ENCODE data around the gene ZNF74. TPM values are rescaled to one million over a fixed set of nuclear protein-coding genes. Genes with fewer than 3 reads are reported as not detected.
"Not testable (repeated sequence)": the region's sequence is repeated elsewhere in the genome, so short reads cannot be mapped to it uniquely, and the experiment has no call there.

Gene ZNF74
- total and polyA plus RNA-seq, 12 donors, result 1.4 to 6.7 (median 4.4) TPM

DNA sequence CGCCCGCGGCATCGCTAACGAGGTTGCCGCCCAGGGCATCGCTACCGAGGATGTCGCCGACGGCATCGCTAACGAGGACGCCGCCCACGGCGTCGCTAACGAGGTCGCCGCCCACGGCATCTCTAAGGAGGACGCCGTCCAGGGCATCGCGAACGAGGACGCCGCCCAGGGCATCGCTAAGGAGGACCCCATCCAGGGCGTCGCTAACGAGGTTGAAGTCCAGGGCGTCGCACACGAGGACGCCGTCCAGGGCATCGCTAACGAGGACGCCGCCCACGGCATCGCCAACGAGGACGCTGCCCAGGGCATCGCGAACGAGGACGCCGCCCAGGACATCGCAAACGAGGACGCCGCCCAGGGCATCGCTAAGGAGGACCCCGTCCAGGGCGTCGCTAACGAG lies 33.7 kb upstream of the ZNF74 start:
- intact Hi-C loops (cut with DNase I); H3K27me3 ChIP-seq; H3K27ac ChIP-seq; DNase-seq; H3K4me1 ChIP-seq; H3K36me3 ChIP-seq; ATAC-seq; H3K4me3 ChIP-seq; H3K9me3 ChIP-seq: not testable (repeated sequence)
- WGBS, 2 donors, result 94 to 95% methylated on average over 59 to 60 of the region's 60 CpGs

DNA sequence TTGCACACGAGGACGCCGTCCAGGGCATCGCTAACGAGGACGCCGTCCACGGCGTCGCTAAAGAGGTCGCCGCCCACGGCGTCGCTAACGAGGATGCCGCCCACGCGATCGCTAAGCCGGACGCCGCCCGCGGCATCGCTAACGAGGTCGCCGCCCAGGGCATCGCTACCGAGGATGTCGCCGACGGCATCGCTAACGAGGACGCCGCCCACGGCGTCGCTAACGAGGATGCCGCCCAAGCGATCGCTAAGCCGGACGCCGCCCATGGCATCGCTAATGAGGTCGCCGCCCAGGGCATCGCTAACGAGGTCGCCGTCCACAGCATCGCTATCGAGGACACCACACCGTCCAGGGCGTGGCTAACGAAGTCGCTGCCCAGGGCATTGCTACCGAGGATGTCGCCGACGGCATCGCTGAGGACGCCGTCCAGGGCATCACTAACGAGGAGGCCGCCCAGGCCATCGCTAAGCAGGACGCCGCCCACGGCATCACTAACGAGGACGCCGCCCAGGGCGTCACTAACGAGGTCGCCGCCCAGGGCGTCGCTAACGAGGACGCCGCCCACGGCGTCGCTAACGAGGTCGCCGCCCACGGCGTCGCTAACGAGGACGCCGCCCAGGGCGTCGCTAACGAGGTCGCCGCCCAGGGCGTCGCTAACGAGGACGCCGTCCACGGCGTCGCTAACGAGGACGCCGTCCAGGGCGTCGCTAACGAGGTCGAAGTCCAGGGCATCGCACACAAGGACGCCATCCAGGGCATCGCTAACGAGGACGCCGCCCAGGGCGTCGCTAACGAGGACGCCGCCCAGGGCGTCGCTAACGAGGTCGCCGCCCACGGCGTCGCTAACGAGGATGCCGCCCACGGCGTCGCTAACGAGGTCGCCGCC lies 32.8 kb upstream of the ZNF74 start:
- WGBS, 2 donors, result 94 to 95% methylated on average over 118 to 136 of the region's 145 CpGs
- H3K4me3 ChIP-seq; intact Hi-C loops (cut with DNase I); DNase-seq; H3K27me3 ChIP-seq; H3K36me3 ChIP-seq; H3K4me1 ChIP-seq; H3K27ac ChIP-seq; H3K9me3 ChIP-seq; ATAC-seq: not testable (repeated sequence)

- H3K4me1 ChIP-seq; H3K27ac ChIP-seq; H3K9me3 ChIP-seq; H3K27me3 ChIP-seq; H3K36me3 ChIP-seq; H3K4me3 ChIP-seq; DNase-seq; intact Hi-C loops (cut with DNase I); ATAC-seq: not testable (repeated sequence)
- 92 to 96% methylated on average over 54 of the region's 54 CpGs for WGBS, 2 donors
Observed at GRCh38 chr22:20361752-20362229, 32.2 kb upstream of the ZNF74 start.

DNA sequence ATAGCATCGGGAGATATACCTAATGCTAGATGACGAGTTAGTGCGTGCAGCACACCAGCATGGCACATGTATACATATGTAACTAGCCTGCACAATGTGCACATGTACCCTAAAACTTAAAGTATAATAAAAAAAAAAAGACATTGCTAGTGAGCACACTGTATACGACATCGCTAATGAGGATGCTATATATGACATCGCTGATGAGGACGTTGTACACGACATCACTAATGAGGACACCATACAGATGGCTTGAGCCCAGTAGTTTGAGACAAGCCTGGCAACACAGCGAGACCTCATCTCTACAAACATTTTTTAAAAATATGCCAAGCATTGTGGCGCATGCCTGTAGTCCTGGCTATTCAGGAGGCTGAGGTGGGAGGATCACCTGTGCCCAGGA lies 31.5 kb upstream of the ZNF74 start:
- H3K27ac ChIP-seq; DNase-seq; H3K4me1 ChIP-seq; H3K36me3 ChIP-seq; H3K9me3 ChIP-seq; intact Hi-C loops (cut with DNase I); H3K27me3 ChIP-seq; H3K4me3 ChIP-seq; ATAC-seq: not testable (repeated sequence)
- WGBS, 2 donors, result 93% methylated on average over 10 of the region's 10 CpGs

DNA sequence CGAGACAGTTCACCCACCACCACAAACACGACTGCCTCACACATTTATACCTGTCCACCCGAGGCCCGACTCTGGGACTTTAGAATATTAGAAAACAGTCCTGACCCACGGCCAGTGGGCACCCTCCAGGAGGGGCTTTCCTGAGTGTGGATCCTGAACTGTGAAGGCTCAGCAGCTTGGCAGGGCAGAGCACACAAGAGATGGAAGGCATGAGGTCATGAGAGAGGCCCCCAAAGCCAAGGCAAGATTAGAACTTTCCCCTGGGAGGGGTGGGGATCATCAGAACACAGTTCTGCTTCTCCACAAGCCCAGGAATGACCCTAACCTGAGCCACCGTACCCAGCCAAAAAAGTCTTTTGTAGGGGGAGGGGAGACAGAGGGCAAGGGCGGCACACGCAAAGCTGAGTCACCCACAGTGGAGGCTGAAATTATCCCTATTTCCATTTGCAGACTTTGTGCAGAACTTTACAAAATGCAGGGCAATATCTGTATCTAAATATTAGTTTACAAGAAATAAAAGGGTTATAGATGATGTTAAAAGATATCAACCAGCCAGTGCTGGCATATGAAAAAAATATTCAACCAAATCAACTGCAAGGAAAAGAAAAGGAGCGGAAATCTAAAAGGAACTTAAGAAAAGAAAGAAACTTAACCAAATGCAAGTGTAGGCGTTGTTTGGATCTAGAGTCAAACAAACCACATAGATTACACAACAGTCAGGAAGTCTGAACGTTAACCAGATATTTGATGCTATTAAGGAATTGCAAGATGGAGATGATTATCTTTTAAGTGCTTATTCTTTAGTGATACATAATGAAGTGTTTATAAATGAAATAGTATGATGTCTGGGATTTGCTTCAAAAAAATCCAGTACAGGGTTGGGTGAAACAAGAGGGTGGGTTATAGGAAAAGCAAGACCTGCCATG lies 29.4 kb upstream of the ZNF74 start:
- intact Hi-C loops (cut with DNase I); H3K4me1 ChIP-seq; H3K9me3 ChIP-seq; H3K36me3 ChIP-seq; H3K27me3 ChIP-seq; ATAC-seq; H3K4me3 ChIP-seq; DNase-seq: not testable (repeated sequence)
- peak overlapping the region in 1 of 10 donors; percentile 31 for H3K27ac ChIP-seq
- 72 to 81% methylated on average over 11 of the region's 11 CpGs for WGBS, 2 donors

DNA sequence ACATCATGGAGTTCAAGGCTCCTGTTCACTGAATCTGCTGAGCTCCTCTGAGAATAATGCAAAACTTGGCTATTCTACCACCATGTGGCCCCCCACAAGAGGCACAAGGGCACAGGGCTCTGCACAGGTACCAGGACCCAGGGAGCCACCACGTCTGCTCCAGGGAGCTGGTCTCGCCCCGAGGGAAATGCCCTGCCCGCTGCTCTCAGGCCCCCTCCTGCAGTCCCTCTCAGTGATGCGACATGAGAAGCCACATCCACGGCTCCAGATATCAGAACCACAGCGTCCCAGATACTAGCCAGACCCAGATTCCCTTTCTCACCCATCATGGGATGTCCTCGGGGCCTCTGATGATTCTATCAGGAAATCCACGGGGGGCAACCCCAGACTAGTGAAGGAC lies 27.1 kb upstream of the ZNF74 start:
- H3K4me3 ChIP-seq; H3K4me1 ChIP-seq; intact Hi-C loops (cut with DNase I); DNase-seq; H3K27me3 ChIP-seq; H3K36me3 ChIP-seq; H3K9me3 ChIP-seq; H3K27ac ChIP-seq; ATAC-seq: not testable (repeated sequence)
- 56 to 69% methylated on average over 9 of the region's 9 CpGs for WGBS, 2 donors

DNA sequence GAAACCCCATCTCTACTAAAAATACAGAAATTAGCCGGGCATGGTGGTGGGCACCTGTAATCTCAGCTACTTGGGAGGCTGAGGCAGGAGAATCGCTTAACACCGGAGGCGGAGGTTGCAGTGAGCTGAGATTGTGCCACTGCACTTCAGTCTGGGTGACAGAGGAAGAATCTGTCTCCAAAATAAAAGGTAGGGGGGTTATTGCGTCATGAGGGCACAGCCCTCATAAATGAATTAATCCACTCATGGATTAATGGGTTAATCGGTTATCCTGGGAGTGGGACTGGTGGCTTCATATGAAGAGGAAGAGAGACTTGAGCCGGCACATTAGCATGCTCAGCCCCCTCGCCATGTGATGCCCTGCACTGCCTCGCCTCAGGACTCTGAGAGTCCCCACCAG lies 25.1 kb upstream of the ZNF74 start:
- H3K4me3 ChIP-seq; H3K27me3 ChIP-seq; intact Hi-C loops (cut with DNase I); H3K4me1 ChIP-seq; H3K9me3 ChIP-seq; ATAC-seq; H3K27ac ChIP-seq; DNase-seq; H3K36me3 ChIP-seq: not testable (repeated sequence)
- WGBS, 2 donors, result 89 to 97% methylated on average over 8 to 9 of the region's 9 CpGs

DNA sequence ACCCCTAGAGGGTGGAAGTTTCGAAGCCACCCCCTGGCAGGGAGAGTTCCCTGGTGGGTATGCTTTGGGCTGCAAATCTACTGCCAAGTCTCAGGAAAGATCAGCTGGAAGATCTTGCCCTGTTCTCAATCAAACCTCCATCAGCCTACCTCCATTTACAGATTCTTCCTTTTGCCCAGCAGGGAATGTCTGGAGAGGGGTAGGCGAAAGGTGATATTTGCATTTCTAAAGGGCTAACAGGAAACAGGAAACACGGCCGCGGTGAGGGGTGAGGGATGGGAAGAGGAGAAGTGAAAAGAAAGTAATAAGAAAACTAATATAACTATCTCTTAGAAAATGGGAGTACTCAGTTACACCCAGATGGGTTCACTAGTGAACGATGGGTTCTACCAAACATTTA lies 22.3 kb upstream of the ZNF74 start:
- WGBS, 2 donors, result 50% methylated on average over 1 of the region's 6 CpGs; no CpG with 5 or more reads in 1 of the 2 donors
- ATAC-seq; DNase-seq; intact Hi-C loops (cut with DNase I); H3K27me3 ChIP-seq; H3K4me1 ChIP-seq; H3K4me3 ChIP-seq; H3K36me3 ChIP-seq; H3K9me3 ChIP-seq; H3K27ac ChIP-seq: not testable (repeated sequence)

GRCh38 chr22:20372406-20372854 lies 21.5 kb upstream of the ZNF74 start:
- H3K4me3 ChIP-seq; H3K27me3 ChIP-seq; DNase-seq; H3K36me3 ChIP-seq; H3K4me1 ChIP-seq; intact Hi-C loops (cut with DNase I); H3K27ac ChIP-seq; H3K9me3 ChIP-seq: not testable (repeated sequence)
- WGBS, 2 donors, result 30 to 41% methylated on average over 7 to 8 of the region's 8 CpGs
- peak in 1 of 8 donors; percentile 31 for ATAC-seq

DNA sequence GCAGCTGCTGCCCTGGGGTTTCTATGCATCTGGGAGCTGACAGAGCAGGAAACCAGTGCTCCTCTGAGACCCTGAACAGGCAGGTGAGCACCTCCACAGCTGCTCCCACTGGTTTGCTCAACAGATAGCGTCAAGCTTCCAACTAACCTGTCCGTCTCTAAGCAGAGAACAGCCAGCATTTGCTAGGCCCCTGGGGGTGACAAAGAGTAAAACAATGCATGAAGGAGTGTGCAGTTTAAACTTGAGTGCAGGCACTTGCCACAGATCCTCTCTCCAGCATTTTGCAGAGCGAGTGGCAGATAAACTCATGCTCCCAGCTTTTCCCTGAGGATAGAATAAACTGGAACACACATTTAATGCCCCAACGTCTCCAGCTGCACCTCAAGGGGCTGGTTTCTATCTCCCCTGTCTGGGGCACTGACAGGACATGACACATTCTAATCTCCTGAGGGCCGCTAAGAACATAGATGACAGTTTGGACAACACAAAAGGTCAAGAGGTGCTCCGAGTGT lies 20.7 kb upstream of the ZNF74 start:
- H3K27me3 ChIP-seq; DNase-seq; intact Hi-C loops (cut with DNase I); H3K4me1 ChIP-seq; H3K27ac ChIP-seq; H3K36me3 ChIP-seq; ATAC-seq; H3K9me3 ChIP-seq; H3K4me3 ChIP-seq: not testable (repeated sequence)
- WGBS, 2 donors, result 46 to 51% methylated on average over 6 of the region's 6 CpGs

DNA sequence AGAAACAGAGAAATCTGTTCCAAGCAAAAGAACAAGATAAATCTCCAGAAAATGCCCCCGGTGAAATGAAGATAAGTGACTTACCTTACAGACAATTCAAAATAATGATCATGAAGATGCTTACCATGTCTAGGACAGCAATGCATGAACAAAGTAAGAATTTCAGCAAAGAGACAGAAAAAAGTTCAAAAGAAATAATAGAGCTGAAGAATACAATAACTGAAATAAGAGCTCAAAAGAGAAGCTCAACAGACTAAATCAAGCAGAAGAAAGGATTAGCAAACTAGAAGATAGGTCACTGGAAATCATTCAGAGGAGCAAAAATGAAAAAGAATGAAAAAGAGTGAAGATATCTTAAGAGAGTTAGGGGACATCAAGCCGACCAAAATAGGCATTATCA lies 19.8 kb upstream of the ZNF74 start:
- H3K27ac ChIP-seq; H3K36me3 ChIP-seq; H3K9me3 ChIP-seq; H3K4me1 ChIP-seq; H3K4me3 ChIP-seq; intact Hi-C loops (cut with DNase I); H3K27me3 ChIP-seq; ATAC-seq; DNase-seq: not testable (repeated sequence)
- 94 to 95% methylated on average over 1 of the region's 2 CpGs for WGBS, 2 donors
